ENCODE results near the gene MYO1H.

DNA sequence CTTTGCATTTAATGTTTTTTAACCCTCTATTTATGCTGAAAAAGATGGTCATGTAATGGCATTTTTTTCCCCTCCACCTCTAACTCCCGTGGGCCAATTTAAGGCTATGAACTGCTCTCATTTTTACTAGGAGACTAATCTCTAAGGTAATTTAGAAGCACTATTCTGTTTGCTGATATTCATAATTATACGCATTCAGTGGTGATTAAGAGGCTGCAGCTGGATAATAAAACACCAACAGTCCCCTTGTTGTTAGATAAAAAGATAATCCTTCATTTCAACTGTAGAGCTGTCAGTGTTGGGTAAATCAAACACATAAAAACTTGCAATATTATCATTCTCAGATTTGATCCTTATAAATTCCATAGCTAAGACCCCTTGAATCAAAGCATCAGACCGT is 8.9 kb downstream of the MYO1H start:
- TF ChIP-seq, protein P1, sequence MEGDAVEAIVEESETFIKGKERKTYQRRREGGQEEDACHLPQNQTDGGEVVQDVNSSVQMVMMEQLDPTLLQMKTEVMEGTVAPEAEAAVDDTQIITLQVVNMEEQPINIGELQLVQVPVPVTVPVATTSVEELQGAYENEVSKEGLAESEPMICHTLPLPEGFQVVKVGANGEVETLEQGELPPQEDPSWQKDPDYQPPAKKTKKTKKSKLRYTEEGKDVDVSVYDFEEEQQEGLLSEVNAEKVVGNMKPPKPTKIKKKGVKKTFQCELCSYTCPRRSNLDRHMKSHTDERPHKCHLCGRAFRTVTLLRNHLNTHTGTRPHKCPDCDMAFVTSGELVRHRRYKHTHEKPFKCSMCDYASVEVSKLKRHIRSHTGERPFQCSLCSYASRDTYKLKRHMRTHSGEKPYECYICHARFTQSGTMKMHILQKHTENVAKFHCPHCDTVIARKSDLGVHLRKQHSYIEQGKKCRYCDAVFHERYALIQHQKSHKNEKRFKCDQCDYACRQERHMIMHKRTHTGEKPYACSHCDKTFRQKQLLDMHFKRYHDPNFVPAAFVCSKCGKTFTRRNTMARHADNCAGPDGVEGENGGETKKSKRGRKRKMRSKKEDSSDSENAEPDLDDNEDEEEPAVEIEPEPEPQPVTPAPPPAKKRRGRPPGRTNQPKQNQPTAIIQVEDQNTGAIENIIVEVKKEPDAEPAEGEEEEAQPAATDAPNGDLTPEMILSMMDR (IDR thresholded peaks at IDR 0.05): no peak
- TF ChIP-seq POLR2A (IDR thresholded peaks at IDR 0.05): no peak

Measured in adrenal gland (tissue), 5 donors.